ENCODE data around the gene ZMAT3. TPM values are rescaled to one million over a fixed set of nuclear protein-coding genes. Genes with fewer than 3 reads are reported as not detected.

The ZMAT3 gene
- total and polyA plus RNA-seq, 2 of the 13 experiments (the other 11 are each of a cell fraction or from before 2014, with no cell fraction given), result 11.4 to 11.7 TPM

GRCh38 chr3:179071323-179072099 is at the start of gene ZMAT3 (continued):
- peak; percentile 56; the same call in 1 of the 2 replicates for TF ChIP-seq ZNF788 (CRISPR knock-in tag; IDR thresholded peaks at IDR 0.05; ENCODE audit: borderline replicate concordance)
- no peak; the same call in 1 of the 2 replicates for TF ChIP-seq MIER3 (CRISPR knock-in tag; IDR thresholded peaks at IDR 0.05; ENCODE audit: borderline replicate concordance)
- TF ChIP-seq HMGA1 (CRISPR knock-in tag; conservative IDR thresholded peaks at IDR 0.05), result no peak
- no peak for TF ChIP-seq NFYB (CRISPR knock-in tag; IDR thresholded peaks at IDR 0.05)
- 0 out of 2 replicates have a peak, but pooled peaks have one; percentile 36 for TF ChIP-seq BCL3 (CRISPR knock-in tag; IDR thresholded peaks at IDR 0.05)
- TF ChIP-seq ATF6 (CRISPR knock-in tag; conservative IDR thresholded peaks at IDR 0.05), result no peak
- TF ChIP-seq ZNF549 (CRISPR knock-in tag; IDR thresholded peaks at IDR 0.05), result no peak
- peak; percentile 58 for TF ChIP-seq ELF1 (CRISPR knock-in tag; IDR thresholded peaks at IDR 0.05)
- no peak for TF ChIP-seq NFE2L1 (CRISPR knock-in tag; IDR thresholded peaks at IDR 0.05; ENCODE audit: borderline replicate concordance)
- no peak for TF ChIP-seq ZNF382 (CRISPR knock-in tag; IDR thresholded peaks at IDR 0.05; ENCODE audit: borderline replicate concordance)
- peak; percentile 71; the same call in 1 of the 2 replicates for TF ChIP-seq ZFP82 (CRISPR knock-in tag; IDR thresholded peaks at IDR 0.05; ENCODE audit: borderline replicate concordance)
- no peak for TF ChIP-seq JUND (CRISPR knock-in tag; IDR thresholded peaks at IDR 0.05)
- TF ChIP-seq SIN3B (IDR thresholded peaks at IDR 0.05; ENCODE audit: low read length), result no peak
- no peak for TF ChIP-seq SOX6 (IDR thresholded peaks at IDR 0.05)
- no peak for TF ChIP-seq SOX6 (CRISPR knock-in tag; IDR thresholded peaks at IDR 0.05)
- peak; percentile 94 for TF ChIP-seq ASH2L (IDR thresholded peaks at IDR 0.05; ENCODE audit: insufficient read length, low read depth, low read length)
- TF ChIP-seq NR2F6 (IDR thresholded peaks at IDR 0.05), result no peak
- no peak for TF ChIP-seq NR2F6 (CRISPR knock-in tag; IDR thresholded peaks at IDR 0.05)
- TF ChIP-seq HDAC2 (CRISPR knock-in tag; IDR thresholded peaks at IDR 0.05), result peak; percentile 4
- no peak for TF ChIP-seq ZNF484 (CRISPR knock-in tag; IDR thresholded peaks at IDR 0.05; ENCODE audit: borderline replicate concordance, low read depth)
- peak; percentile 56; the same call in 1 of the 3 replicates for TF ChIP-seq MXI1 (IDR thresholded peaks at IDR 0.05; ENCODE audit: borderline replicate concordance, low read depth, low read length)
- TF ChIP-seq GTF2F1 (IDR thresholded peaks at IDR 0.05; ENCODE audit: low read length), result no peak
- peak; percentile 94 for TF ChIP-seq ZNF687 (CRISPR knock-in tag; IDR thresholded peaks at IDR 0.05)
